Upper lobe of left lung (tissue), 6 donors: ENCODE measurements around the gene CNPPD1. TPM values are rescaled to one million over a fixed set of nuclear protein-coding genes. Genes with fewer than 3 reads are reported as not detected.

Experiments
- ATAC-seq, 2 donors: fragments of 200-7000 bp; cut with Tn5 transposase; one replicate each; pipeline ENCODE4 v1.9.1; 2022; ENCODE audit warnings: mild to moderate bottlenecking in 2 of 2, moderate library complexity in 2 of 2; ENCODE audit not compliant: low FRiP score in 2 of 2
- DNase-seq, 2 donors: peaks; one replicate each; pipeline ENCODE4 v3.0.0-alpha.2; 2019 to 2020
- H3K27ac ChIP-seq, 4 donors: fragments of 200-600 bp; sonication (generic); one replicate each; pipeline ENCODE4 v1.5.1; 2016 to 2019
- H3K27me3 ChIP-seq, 4 donors: fragments of 200-600 bp; sonication (generic); one replicate each; pipeline ENCODE4 v1.5.1; 2017 to 2019
- H3K36me3 ChIP-seq, 4 donors: fragments of 200-600 bp; sonication (generic); one replicate each; pipeline ENCODE4 v1.5.1; 2016 to 2019
- H3K4me1 ChIP-seq, 4 donors: fragments of 200-600 bp; sonication (generic); one replicate each; pipeline ENCODE4 v1.5.1; 2018 to 2019
- H3K4me3 ChIP-seq, 4 donors: fragments of 200-600 bp; sonication (generic); one replicate each; pipeline ENCODE4 v1.5.1; 2017 to 2019; ENCODE audit warnings: mild to moderate bottlenecking in 2 of 4, moderate library complexity in 1 of 4
- H3K9me3 ChIP-seq, 4 donors: fragments of 200-600 bp; sonication (generic); one replicate each; pipeline ENCODE4 v1.5.1; 2018 to 2019
- CTCF ChIP-seq, 6 experiments: fragments of 450-650 bp in 4 of 6; fragments of 200-600 bp in 2 of 6; sonication (generic) in 2 of 6; IDR thresholded peaks; one replicate each; pipeline ENCODE4 v1.5.1; 2016 to 2019; ENCODE audit warnings: antibody characterized with exemption in 6 of 6
- EP300 ChIP-seq, 4 donors: sonication (generic); formaldehyde crosslinking; IDR thresholded peaks; one replicate each; pipeline ENCODE4 v1.5.1; 2017; ENCODE audit warnings: antibody characterized with exemption in 4 of 4, control low read depth in 2 of 4
- POLR2A ChIP-seq, 4 donors: fragments of 450-650 bp; IDR thresholded peaks; one replicate each; pipeline ENCODE4 v1.5.1; 2016 to 2017; ENCODE audit warnings: antibody characterized with exemption in 4 of 4, mild to moderate bottlenecking in 2 of 4
- POLR2AphosphoS5 ChIP-seq, 2 donors: sonication (generic); formaldehyde crosslinking; IDR thresholded peaks; one replicate each; pipeline ENCODE4 v1.5.1; 2017; ENCODE audit warnings: antibody characterized with exemption in 2 of 2
- WGBS, 2 donors: methylation state at CpG; one replicate each; pipeline ENCODE4 v1.1.5; 2017 to 2018; 5-methylcytosine and 5-hydroxymethylcytosine counted together
- total RNA-seq, 6 donors: library from RNA; depleted of rRNA in 4 of 6; stranded (reverse); fragments of >200 nt in 4 of 6; gene quantifications; one replicate each; pipeline versions ENCODE4 v1.1.0 to v1.2.1, GENCODE V29; 2016 to 2021
- donor health status: DM: no; HTN: no; CAD: no; lungs with moderate emphysema.
- donor health status: DM: no; HTN: yes; CAD: no; lungs with severe emphysema.

Gene CNPPD1
- total RNA-seq, 6 donors from 2014 or later = 42.7 to 86.8 (median 49.4) TPM

GRCh38 chr2:219199470-219200211 is 22.9 kb upstream of the CNPPD1 start:
- 85 to 91% methylated on average over 12 of the region's 12 CpGs for WGBS, 2 donors
- no peaks in the 10 kb centered on the region for H3K9me3 ChIP-seq
- H3K27ac ChIP-seq = no peak overlapping the region
- H3K4me3 ChIP-seq = no peak overlapping the region
- ATAC-seq = no peak
- no peaks in the 10 kb centered on the region for H3K27me3 ChIP-seq
- H3K36me3 ChIP-seq = no peaks in the 10 kb centered on the region
- H3K4me1 ChIP-seq = no peaks in the 10 kb centered on the region
- DNase-seq = no peak
- TF ChIP-seq POLR2A (IDR thresholded peaks at IDR 0.05) (no peak), POLR2AphosphoS5 (IDR thresholded peaks at IDR 0.05) (no peak), CTCF (IDR thresholded peaks at IDR 0.05) (no peak), EP300 (IDR thresholded peaks at IDR 0.05) (no peak)

GRCh38 chr2:219198974-219199373 is 22.2 kb upstream of the CNPPD1 start:
- no peak overlapping the region for H3K4me3 ChIP-seq
- ATAC-seq (no peak), DNase-seq (no peak)
- no peaks in the 10 kb centered on the region for H3K27me3 ChIP-seq
- TF ChIP-seq POLR2A (IDR thresholded peaks at IDR 0.05) (no peak), POLR2AphosphoS5 (IDR thresholded peaks at IDR 0.05) (no peak)
- no peaks in the 10 kb centered on the region for H3K4me1 ChIP-seq
- no peaks in the 10 kb centered on the region for H3K9me3 ChIP-seq
- WGBS, 2 donors = 78 to 80% methylated on average over 5 of the region's 5 CpGs
- no peak overlapping the region for H3K27ac ChIP-seq
- H3K36me3 ChIP-seq = no peaks in the 10 kb centered on the region

- Histone ChIP-seq H3K4me1 (no peaks in the 10 kb centered on the region), H3K4me3 (no peak overlapping the region), H3K27me3 (no peaks in the 10 kb centered on the region), H3K36me3 (no peaks in the 10 kb centered on the region), H3K9me3 (no peaks in the 10 kb centered on the region), H3K27ac (no peak overlapping the region)
- WGBS, 2 donors = 90 to 100% methylated on average over 1 of the region's 1 CpG
- no peak for TF ChIP-seq CTCF (IDR thresholded peaks at IDR 0.05)
- TF ChIP-seq POLR2AphosphoS5 (IDR thresholded peaks at IDR 0.05) = no peak
- TF ChIP-seq EP300 (IDR thresholded peaks at IDR 0.05) = no peak
- no peak for TF ChIP-seq POLR2A (IDR thresholded peaks at IDR 0.05)
- ATAC-seq = no peak
- no peak for DNase-seq
These were observed 20.7 kb upstream of the CNPPD1 start for GRCh38 chr2:219197388-219197787.

- Histone ChIP-seq H3K27me3 (no peaks in the 10 kb centered on the region), H3K9me3 (no peaks in the 10 kb centered on the region), H3K4me1 (no peaks in the 10 kb centered on the region), H3K4me3 (no peak overlapping the region), H3K36me3 (peaks cover 12 to 31% (median 22%) of the 10 kb centered on the region in 4 donors), H3K27ac (no peak overlapping the region)
- ATAC-seq = no peak
- DNase-seq = no peak
- 84 to 90% methylated on average over 7 of the region's 7 CpGs for WGBS, 2 donors
- TF ChIP-seq POLR2AphosphoS5 (IDR thresholded peaks at IDR 0.05) = no peak
- no peak for TF ChIP-seq POLR2A (IDR thresholded peaks at IDR 0.05)
- no peak for TF ChIP-seq EP300 (IDR thresholded peaks at IDR 0.05)
- no peak for TF ChIP-seq CTCF (IDR thresholded peaks at IDR 0.05)
These were observed 10.2 kb upstream of the CNPPD1 start for GRCh38 chr2:219186754-219187456.

GRCh38 chr2:219184121-219184520 is 7.4 kb upstream of the CNPPD1 start:
- DNase-seq = no peak
- Histone ChIP-seq H3K27ac (no peak overlapping the region), H3K9me3 (no peaks in the 10 kb centered on the region), H3K36me3 (peaks cover 22 to 55% (median 44%) of the 10 kb centered on the region in 4 donors), H3K4me1 (peaks cover 5 to 10% (median 7%) of the 10 kb centered on the region in 4 donors), H3K27me3 (no peaks in the 10 kb centered on the region), H3K4me3 (no peak overlapping the region)
- no peak for TF ChIP-seq EP300 (IDR thresholded peaks at IDR 0.05)
- TF ChIP-seq POLR2A (IDR thresholded peaks at IDR 0.05) = no peak
- TF ChIP-seq POLR2AphosphoS5 (IDR thresholded peaks at IDR 0.05) = no peak
- no peak for TF ChIP-seq CTCF (IDR thresholded peaks at IDR 0.05)
- ATAC-seq = no peak
- WGBS, 2 donors = 88 to 96% methylated on average over 2 of the region's 2 CpGs
